GM21717 (cell line): Measurements from ENCODE around the gene GNG13.
"Not testable (repeated sequence)": the region's sequence is repeated elsewhere in the genome, so short reads cannot be mapped to it uniquely, and the experiment has no call there.

Experiments used
- ATAC-seq: cut with Tn5 transposase; IDR thresholded peaks from one replicate; pipeline ENCODE4 v1.9.1; 2021; ENCODE audit warnings: mild to moderate bottlenecking, moderate library complexity; ENCODE audit not compliant: unreplicated experiment

The GNG13 gene

GRCh38 chr16:832652-833336, 32.3 kb upstream of the GNG13 start:
- no peak for ATAC-seq

GRCh38 chr16:831571-832413, 31.3 kb upstream of the GNG13 start:
- ATAC-seq: no peak

- ATAC-seq: no peak
Observed at GRCh38 chr16:830871-831570, 30.5 kb upstream of the GNG13 start.

- ATAC-seq: no peak
Observed at GRCh38 chr16:830107-830870, 29.8 kb upstream of the GNG13 start.

- ATAC-seq: no peak
Observed at GRCh38 chr16:828891-829290, 28.4 kb upstream of the GNG13 start.

GRCh38 chr16:827513-827912, 27.0 kb upstream of the GNG13 start:
- ATAC-seq: no peak

- ATAC-seq: no peak
Observed at GRCh38 chr16:825341-826061, 25.0 kb upstream of the GNG13 start.

- no peak for ATAC-seq
Observed at GRCh38 chr16:824601-825000, 24.1 kb upstream of the GNG13 start.

GRCh38 chr16:824194-824593, 23.7 kb upstream of the GNG13 start:
- no peak for ATAC-seq

GRCh38 chr16:822909-823297, 22.4 kb upstream of the GNG13 start:
- ATAC-seq: no peak

- no peak for ATAC-seq
Observed at GRCh38 chr16:822174-822908, 21.8 kb upstream of the GNG13 start.

- ATAC-seq: no peak
Observed at GRCh38 chr16:821751-822150, 21.2 kb upstream of the GNG13 start.

- ATAC-seq: no peak
Observed at GRCh38 chr16:820748-821147, 20.2 kb upstream of the GNG13 start.

- not testable (repeated sequence) for ATAC-seq
Observed at GRCh38 chr16:820044-820408, 19.5 kb upstream of the GNG13 start.

GRCh38 chr16:819336-820043, 19.0 kb upstream of the GNG13 start:
- no peak for ATAC-seq

- ATAC-seq: no peak
Observed at GRCh38 chr16:818592-818991, 18.1 kb upstream of the GNG13 start.

- ATAC-seq: no peak
Observed at GRCh38 chr16:818132-818531, 17.6 kb upstream of the GNG13 start.

GRCh38 chr16:817001-817906, 16.7 kb upstream of the GNG13 start:
- no peak for ATAC-seq
